ENCODE data around the gene AGXT. TPM values are rescaled to one million over a fixed set of nuclear protein-coding genes. Genes with fewer than 3 reads are reported as not detected.

The AGXT gene
- total RNA-seq, 4 donors from 2014 or later = not detected

- H3K27ac ChIP-seq = no peak overlapping the region
- H3K36me3 ChIP-seq = no peaks in the 10 kb centered on the region
- WGBS, 2 donors = 78 to 83% methylated on average over 1 to 3 of the region's 14 CpGs
- peaks cover 0 to 20% (median 0%) of the 10 kb centered on the region in 4 donors for H3K27me3 ChIP-seq
- no peak for TF ChIP-seq POLR2A (IDR thresholded peaks at IDR 0.05)
- TF ChIP-seq, protein P1, sequence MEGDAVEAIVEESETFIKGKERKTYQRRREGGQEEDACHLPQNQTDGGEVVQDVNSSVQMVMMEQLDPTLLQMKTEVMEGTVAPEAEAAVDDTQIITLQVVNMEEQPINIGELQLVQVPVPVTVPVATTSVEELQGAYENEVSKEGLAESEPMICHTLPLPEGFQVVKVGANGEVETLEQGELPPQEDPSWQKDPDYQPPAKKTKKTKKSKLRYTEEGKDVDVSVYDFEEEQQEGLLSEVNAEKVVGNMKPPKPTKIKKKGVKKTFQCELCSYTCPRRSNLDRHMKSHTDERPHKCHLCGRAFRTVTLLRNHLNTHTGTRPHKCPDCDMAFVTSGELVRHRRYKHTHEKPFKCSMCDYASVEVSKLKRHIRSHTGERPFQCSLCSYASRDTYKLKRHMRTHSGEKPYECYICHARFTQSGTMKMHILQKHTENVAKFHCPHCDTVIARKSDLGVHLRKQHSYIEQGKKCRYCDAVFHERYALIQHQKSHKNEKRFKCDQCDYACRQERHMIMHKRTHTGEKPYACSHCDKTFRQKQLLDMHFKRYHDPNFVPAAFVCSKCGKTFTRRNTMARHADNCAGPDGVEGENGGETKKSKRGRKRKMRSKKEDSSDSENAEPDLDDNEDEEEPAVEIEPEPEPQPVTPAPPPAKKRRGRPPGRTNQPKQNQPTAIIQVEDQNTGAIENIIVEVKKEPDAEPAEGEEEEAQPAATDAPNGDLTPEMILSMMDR (IDR thresholded peaks at IDR 0.05) = no peak
- intact Hi-C loops (cut with DNase I) = no loop called here
- peaks cover 15 to 49% (median 25%) of the 10 kb centered on the region in 3 donors for H3K4me1 ChIP-seq
- H3K9me3 ChIP-seq = no peaks in the 10 kb centered on the region
- no peak for DNase-seq
- no peak overlapping the region for H3K4me3 ChIP-seq
These were observed 33.5 kb downstream of the AGXT start for GRCh38 chr2:240901986-240902614.

GRCh38 chr2:240902615-240903041, 34.0 kb downstream of the AGXT start:
- Histone ChIP-seq H3K36me3 (no peaks in the 10 kb centered on the region), H3K4me3 (no peak overlapping the region), H3K9me3 (no peaks in the 10 kb centered on the region), H3K27me3 (peaks cover 0 to 25% (median 0%) of the 10 kb centered on the region in 4 donors), H3K4me1 (peaks cover 10 to 47% (median 20%) of the 10 kb centered on the region in 3 donors), H3K27ac (no peak overlapping the region)
- intact Hi-C loops (cut with DNase I) = no loop called here
- TF ChIP-seq POLR2A (IDR thresholded peaks at IDR 0.05) = no peak
- TF ChIP-seq, protein P1 (IDR thresholded peaks at IDR 0.05) = no peak
- DNase-seq = no peak
- 57 to 66% methylated on average over 1 to 6 of the region's 7 CpGs for WGBS, 2 donors

GRCh38 chr2:240903191-240904060, 34.8 kb downstream of the AGXT start:
- WGBS, 2 donors = 80 to 94% methylated on average over 4 to 7 of the region's 34 CpGs

GRCh38 chr2:240904216-240905175, 35.9 kb downstream of the AGXT start:
- peaks cover 0 to 31% (median under 1%) of the 10 kb centered on the region in 3 donors for H3K4me1 ChIP-seq
- WGBS, 2 donors = 69 to 83% methylated on average over 6 to 7 of the region's 19 CpGs
- H3K4me3 ChIP-seq = no peak overlapping the region
- TF ChIP-seq, protein P1 (IDR thresholded peaks at IDR 0.05) = no peak
- no peak for TF ChIP-seq POLR2A (IDR thresholded peaks at IDR 0.05)
- H3K27me3 ChIP-seq = peaks cover 0 to 25% (median 0%) of the 10 kb centered on the region in 4 donors
- intact Hi-C loops (cut with DNase I) = no loop called here
- no peak for DNase-seq
- no peak overlapping the region for H3K27ac ChIP-seq
- H3K9me3 ChIP-seq = no peaks in the 10 kb centered on the region
- no peaks in the 10 kb centered on the region for H3K36me3 ChIP-seq

More at GRCh38 chr2:240903191-240904060, 34.8 kb downstream of the AGXT start:
- Histone ChIP-seq H3K27ac (no peak overlapping the region), H3K4me1 (peaks cover 3 to 39% (median 12%) of the 10 kb centered on the region in 3 donors), H3K9me3 (no peaks in the 10 kb centered on the region), H3K4me3 (no peak overlapping the region), H3K36me3 (no peaks in the 10 kb centered on the region), H3K27me3 (peaks cover 0 to 25% (median 0%) of the 10 kb centered on the region in 4 donors)
- TF ChIP-seq POLR2A (IDR thresholded peaks at IDR 0.05) = no peak
- TF ChIP-seq, protein P1 (IDR thresholded peaks at IDR 0.05) = no peak
- no peak for DNase-seq
- intact Hi-C loops (cut with DNase I) = no loop called here

Measured in esophagus squamous epithelium (tissue), 5 donors.